H1 (cell line): ENCODE data around the gene DPP10. TPM values are rescaled to one million over a fixed set of nuclear protein-coding genes. Genes with fewer than 3 reads are reported as not detected.

Experiments
- EP300 ChIP-seq, 2 experiments: IDR thresholded peaks; 1 replicate in 1 of 2; 2 replicates in 1 of 2; pipeline ENCODE4 v1.6.1; 2011 to 2012; ENCODE audit warnings: low read depth in 2 of 2, low read length in 2 of 2, mild to moderate bottlenecking in 2 of 2, borderline replicate concordance in 1 of 2, inconsistent platforms in 1 of 2, moderate library complexity in 1 of 2
- HDAC6 ChIP-seq: IDR thresholded peaks from one replicate; pipeline ENCODE4 v1.7.1; 2012; ENCODE audit warnings: low read depth, mild to moderate bottlenecking, inconsistent platforms, low read length, moderate library complexity
- POLR2A ChIP-seq, 2 experiments: IDR thresholded peaks; 1 replicate in 1 of 2; 2 replicates in 1 of 2; pipeline ENCODE4 v1.6.1; 2011; ENCODE audit warnings: low read depth in 2 of 2, low read length in 2 of 2, mild to moderate bottlenecking in 2 of 2; ENCODE audit errors: control extremely low read depth in 1 of 2
- SP1 ChIP-seq: IDR thresholded peaks from 2 replicates; pipeline ENCODE4 v1.6.1; 2011; ENCODE audit warnings: low read depth, low read length
- TEAD4 ChIP-seq: IDR thresholded peaks from 2 replicates; pipeline ENCODE4 v1.6.1; 2012; ENCODE audit warnings: low read depth, low read length, inconsistent platforms, mixed read lengths
- polyA plus RNA-seq, 7 experiments: library from polyadenylated mRNA; depleted of rRNA in 3 of 7; stranded (reverse) in 5 of 7; unstranded in 2 of 7; fragments of >200 nt in 5 of 7; fragments of 200-250 nt in 2 of 7; gene quantifications; 1 replicate in 5 of 7; 2 replicates in 1 of 7; 4 replicates in 1 of 7; pipeline versions ENCODE4 v1.2.1 to v1.2.3, GENCODE V29; 2011 to 2013; ENCODE audit warnings: missing spikeins in 2 of 7, mixed read lengths in 2 of 7
- total RNA-seq: library from RNA; stranded (reverse); fragmentation: NEBNext Ultra II Directional; extraction: Animal tissue kit (Norgen Biotek cat#: 25700); gene quantifications from 2 replicates; pipeline ENCODE4 v1.2.1, GENCODE V29; 2021

Gene DPP10
- total and polyA plus RNA-seq, 2 of the 8 experiments (the other 6 are each of a cell fraction or from before 2014, with no cell fraction given), result 3.3 to 7.2 TPM

- TF ChIP-seq HDAC6, result no peak
- TF ChIP-seq TEAD4, result no peak
- no peak for TF ChIP-seq EP300 (IDR thresholded peaks at IDR 0.05; ENCODE audit: borderline replicate concordance in 1 of 2, low read depth in 2 of 2, low read length in 2 of 2)
- TF ChIP-seq SP1, result no peak
- TF ChIP-seq POLR2A (IDR thresholded peaks at IDR 0.05; ENCODE audit: control extremely low read depth in 1 of 2, low read depth in 2 of 2, low read length in 2 of 2), result no peak
Observed at GRCh38 chr2:114683251-114683650, 240.8 kb downstream of the DPP10 start (continued).
